ENCODE data around the gene SIGLEC1.

GRCh38 chr20:3663031-3663701 is 49.2 kb downstream of the SIGLEC1 start, which contains the start of gene GFRA4:
- peak in 2 of 3 experiments; percentile 16 to 20; a peak in 2 of 4 replicates for TF ChIP-seq CTCF (IDR thresholded peaks at IDR 0.05; ENCODE audit: control extremely low read depth in 1 of 3, insufficient read depth in 1 of 3, low read depth in 1 of 3, low read length in 3 of 3)
- no peak for TF ChIP-seq EP300 (IDR thresholded peaks at IDR 0.05; ENCODE audit: borderline replicate concordance in 1 of 2, low read depth in 2 of 2, low read length in 2 of 2)
- TF ChIP-seq POLR2A (IDR thresholded peaks at IDR 0.05; ENCODE audit: control extremely low read depth in 1 of 2, low read depth in 2 of 2, low read length in 2 of 2): no peak
- no peak for TF ChIP-seq EZH2 (IDR thresholded peaks at IDR 0.05; ENCODE audit: low read depth, low read length, severe bottlenecking)
- no peak for TF ChIP-seq TEAD4 (IDR thresholded peaks at IDR 0.05; ENCODE audit: low read depth, low read length)
- no peak for TF ChIP-seq USF2 (IDR thresholded peaks at IDR 0.05; ENCODE audit: low read length)
- no peak for TF ChIP-seq MAFK (IDR thresholded peaks at IDR 0.05; ENCODE audit: low read depth, low read length)

Measured in H1 (cell line).